ENCODE measurements around the gene CYP24A1.

CYP24A1 gene

DNA sequence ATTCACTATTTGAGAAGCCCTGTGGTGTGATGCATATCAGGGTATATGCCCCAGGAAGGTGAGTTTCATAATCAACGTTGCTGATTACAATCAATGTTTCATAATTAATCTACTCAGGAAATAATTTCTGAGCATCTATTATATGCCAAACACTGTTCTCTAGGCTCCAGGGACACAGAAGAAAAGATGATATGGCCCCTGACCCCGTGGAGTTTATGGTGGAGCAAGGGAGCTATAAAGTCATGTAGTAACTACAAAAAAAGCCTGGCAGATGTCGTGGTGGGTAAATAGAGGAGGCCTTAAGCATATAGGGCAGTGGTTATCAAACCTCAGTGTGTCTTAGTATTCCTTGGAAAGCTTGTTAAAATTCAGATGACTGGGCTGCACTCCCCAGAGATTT, 63.3 kb downstream of the CYP24A1 start:
- DNase-seq, result no peak

DNA sequence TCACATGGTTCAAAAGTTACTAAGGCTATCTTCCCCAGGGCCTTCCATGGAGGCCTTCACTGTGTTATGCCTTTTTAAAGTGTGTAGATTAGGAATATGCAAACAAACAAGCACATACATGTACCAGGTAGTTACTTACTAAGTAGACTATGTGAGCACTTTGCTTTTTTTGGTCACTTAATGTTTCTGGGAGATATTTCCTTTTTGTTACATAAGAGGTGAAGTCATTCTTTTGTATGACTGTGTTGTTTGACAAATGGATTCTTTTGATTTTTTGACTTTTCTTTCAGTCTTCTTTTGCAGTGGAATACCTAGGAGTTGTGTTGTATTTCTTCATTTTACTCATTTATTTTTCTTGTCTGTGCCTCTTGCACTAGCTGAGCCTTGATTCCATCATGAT, 63.7 kb downstream of the CYP24A1 start:
- no peak for DNase-seq

DNA sequence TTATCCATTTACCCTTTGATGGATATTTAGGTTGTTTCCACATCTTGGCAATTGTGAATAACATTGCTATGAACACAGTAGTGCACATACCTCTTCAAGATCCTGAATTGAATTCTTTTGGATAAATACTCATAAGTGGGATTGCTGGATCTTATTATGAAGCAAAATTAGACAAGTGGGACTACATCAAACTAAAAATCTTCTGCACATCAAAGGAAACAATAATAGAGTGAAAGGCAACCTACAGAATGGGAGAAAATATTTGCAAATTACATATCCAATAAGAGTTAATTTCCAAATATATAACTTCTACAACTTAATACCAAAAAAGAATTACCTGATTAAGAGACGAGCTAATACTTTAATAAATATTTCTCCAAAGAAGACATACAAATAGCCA, 65.0 kb downstream of the CYP24A1 start:
- DNase-seq, result no peak

DNA sequence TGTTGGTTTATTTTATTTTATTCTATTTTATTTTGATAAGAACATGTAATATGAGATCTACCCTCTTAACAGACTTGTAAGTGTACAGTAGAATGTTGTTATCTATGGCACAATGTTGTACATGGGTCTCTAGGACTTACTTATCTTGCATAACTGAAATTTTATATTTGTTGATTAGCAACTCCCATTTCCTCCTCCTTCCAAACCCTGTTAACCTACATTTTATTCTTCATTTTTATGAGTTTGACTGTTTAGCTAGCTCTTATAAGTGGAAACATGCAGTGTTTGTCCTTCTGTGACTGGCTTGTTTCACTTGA, 65.5 kb downstream of the CYP24A1 start:
- DNase-seq, result no peak

DNA sequence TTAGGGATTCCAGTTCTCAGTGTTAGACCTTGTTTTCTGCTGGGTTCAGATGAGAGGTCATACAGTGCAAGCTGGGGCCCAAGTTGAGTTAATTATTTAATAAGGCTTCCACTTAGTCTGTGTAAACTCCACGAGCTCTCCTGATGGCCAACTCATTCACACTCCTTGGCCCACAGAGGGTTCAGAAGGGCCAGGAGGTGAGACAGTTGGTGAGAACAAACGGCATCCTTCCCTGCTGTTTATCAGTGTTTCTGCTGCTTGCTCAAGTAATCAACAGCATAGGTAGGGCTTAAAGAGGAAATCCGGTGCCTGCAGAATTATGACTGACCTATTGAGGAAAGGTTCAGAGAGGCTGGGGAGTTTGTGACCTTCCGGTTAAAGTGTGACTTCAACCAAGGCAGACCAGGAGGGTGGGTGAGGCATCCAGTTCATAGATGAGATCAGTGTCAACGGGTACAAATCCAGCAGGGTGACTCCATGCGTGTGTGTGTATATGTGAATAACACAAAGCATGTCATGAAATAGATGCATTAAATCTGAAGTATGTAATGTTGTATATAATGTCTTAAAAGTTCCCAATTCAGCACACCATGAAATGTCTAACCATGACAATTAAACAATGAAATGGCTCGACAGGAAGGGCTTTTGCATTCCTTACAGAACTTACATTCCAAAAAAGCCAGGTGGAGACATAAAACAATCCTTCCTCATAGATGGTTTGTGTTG, 66.0 kb downstream of the CYP24A1 start:
- no peak for DNase-seq

DNA sequence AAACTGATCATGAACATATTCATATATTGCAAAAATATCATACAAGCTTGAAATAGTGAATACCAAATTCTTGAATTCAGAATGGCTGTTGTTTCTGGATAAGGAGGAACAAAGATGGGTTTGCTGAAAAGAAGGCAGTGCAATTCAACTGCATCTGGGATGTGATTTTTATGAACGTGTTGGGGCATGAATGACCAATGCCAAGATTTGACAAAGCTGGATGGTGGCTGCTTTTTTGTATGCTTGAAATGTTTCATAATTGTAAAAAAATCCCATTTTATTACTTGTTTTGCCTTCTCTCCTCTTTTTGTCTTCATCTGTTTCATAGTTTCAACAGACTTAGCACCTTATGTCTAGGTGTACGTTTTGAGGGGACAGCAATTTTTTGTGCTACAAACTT, 66.6 kb downstream of the CYP24A1 start:
- DNase-seq, result no peak

DNA sequence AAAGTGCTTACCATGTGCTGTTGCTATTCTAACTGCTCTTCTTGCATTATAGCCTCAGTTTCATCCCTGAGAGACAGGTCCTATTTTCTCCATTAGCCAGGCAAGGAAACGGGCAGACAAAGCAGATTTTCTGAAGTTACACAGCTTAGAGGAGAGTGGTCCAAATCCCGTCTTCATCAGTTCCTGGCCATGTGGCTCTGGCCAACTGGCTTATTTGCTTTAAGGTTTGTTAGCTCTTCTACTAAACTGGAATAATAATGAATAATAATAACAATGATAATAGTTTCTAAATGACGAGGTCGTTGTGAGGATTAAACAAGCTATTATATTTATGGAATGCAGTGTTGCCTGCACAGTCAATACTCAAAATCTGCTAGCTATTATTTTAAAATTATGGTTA, 67.6 kb downstream of the CYP24A1 start:
- DNase-seq, result no peak

DNA sequence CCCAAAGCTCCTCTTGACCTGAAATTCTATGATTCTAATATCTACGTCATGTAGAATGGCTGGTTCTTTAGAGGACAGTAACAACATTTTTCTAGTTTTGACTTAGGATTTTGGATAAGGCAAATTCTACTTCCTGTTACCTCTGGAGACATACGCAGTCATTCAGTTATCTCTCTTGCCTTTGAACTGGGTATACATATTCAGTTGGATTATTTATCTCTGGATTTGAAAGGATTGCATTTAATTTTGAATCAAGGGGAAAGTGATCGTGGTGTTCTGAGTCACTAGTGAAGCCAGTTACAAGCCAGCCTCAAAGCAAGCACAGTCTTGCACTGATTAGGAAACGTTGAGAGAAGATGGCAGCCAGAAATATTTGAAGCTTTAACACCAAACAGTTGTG, 68.1 kb downstream of the CYP24A1 start:
- no peak for DNase-seq

DNA sequence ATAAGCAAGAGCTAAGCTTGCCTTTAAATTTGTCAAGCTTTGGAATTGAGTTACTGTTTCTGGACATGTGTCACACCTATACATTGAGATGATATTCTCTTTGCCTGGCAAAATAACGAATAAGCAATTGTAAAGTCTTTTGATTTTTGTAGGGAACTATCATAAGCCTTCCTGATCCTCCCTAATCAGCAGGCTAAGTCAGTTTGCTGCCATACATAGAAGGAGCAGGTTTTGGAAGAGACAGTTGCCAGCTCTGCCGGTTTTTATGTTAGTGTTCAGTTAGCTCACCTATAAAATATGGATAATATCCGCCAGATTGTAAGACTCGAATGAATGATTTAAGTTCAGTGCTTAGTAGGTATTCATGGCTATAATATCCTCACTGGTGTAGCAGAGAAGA, 69.0 kb downstream of the CYP24A1 start:
- no peak for DNase-seq

DNA sequence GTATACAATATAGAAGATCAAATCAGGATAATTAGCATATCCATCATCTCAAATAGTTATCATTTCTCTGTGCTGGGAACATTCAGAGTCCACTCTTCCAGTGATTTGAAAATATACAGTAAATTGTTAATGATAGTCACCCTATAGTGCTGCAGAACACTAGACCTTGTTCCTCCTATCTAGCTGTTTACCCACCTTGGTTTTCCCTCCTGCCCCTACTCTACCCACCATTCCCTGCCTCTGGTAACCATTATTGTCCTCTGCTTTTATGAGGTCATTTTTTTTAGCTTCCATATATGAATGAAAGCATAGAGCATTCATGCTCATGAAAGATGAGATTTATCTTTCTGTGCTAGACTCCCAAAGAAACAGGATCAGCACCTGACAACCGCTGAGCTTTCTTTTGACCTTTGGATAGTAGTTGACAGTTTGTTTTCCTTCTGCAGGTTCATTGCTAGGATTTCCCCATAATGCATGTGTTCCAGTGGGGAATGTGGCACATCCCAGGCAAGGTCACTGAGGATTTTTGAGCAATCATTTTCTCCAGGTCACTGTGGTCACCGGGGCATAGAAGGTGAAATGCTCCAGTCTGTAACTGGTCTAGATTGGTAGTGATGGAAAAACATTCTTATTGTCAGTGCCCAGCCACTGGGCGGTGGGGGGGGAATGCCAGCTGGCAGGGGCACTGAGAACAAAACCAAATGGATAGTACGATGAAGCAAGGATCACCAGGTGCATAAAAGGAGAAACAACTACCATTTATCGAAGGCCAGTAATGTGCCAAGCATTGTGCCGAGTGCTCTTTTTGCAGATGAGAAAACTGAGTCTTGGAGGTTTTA, 69.8 kb downstream of the CYP24A1 start:
- no peak for DNase-seq
